Muscle of arm (tissue), 14 donors: ENCODE results near the gene POMT1. TPM values are rescaled to one million over a fixed set of nuclear protein-coding genes. Genes with fewer than 3 reads are reported as not detected.
"Not testable (repeated sequence)": the region's sequence is repeated elsewhere in the genome, so short reads cannot be mapped to it uniquely, and the experiment has no call there.

ENCODE experiments used
- DNase-seq: peaks from one replicate; pipeline ENCODE4 v3.0.0-alpha.2; 2013
- long read RNA-seq, 11 donors: transcript quantifications; one replicate each; lab custom pipeline, GENCODE V29; 2026
- polyA plus RNA-seq, 12 donors: library from polyadenylated mRNA; unstranded; fragments of 120-200 nt; gene quantifications; one replicate each; pipeline ENCODE4 v1.2.1, GENCODE V29; 2013; ENCODE audit not compliant: insufficient read length in 12 of 12

The POMT1 gene, protein sequence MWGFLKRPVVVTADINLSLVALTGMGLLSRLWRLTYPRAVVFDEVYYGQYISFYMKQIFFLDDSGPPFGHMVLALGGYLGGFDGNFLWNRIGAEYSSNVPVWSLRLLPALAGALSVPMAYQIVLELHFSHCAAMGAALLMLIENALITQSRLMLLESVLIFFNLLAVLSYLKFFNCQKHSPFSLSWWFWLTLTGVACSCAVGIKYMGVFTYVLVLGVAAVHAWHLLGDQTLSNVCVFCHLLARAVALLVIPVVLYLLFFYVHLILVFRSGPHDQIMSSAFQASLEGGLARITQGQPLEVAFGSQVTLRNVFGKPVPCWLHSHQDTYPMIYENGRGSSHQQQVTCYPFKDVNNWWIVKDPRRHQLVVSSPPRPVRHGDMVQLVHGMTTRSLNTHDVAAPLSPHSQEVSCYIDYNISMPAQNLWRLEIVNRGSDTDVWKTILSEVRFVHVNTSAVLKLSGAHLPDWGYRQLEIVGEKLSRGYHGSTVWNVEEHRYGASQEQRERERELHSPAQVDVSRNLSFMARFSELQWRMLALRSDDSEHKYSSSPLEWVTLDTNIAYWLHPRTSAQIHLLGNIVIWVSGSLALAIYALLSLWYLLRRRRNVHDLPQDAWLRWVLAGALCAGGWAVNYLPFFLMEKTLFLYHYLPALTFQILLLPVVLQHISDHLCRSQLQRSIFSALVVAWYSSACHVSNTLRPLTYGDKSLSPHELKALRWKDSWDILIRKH
- 10 to 100 TPM in 11 of 12 donors, not detected in 1; 17.4 to 31.8 (median 23.3) TPM for polyA plus RNA-seq
- long read RNA-seq, donor 1, partial matches to known transcripts = 19 of 22 reads
- long read RNA-seq, donor 1, other reads (novel, unspliced or antisense) = 0 of 22 reads
- long read RNA-seq, donor 2, partial matches to known transcripts = 0 of 1 reads
- long read RNA-seq, donor 2, other reads (novel, unspliced or antisense) = 0 of 1 reads
- long read RNA-seq, donor 3, partial matches to known transcripts = 6 of 7 reads
- long read RNA-seq, donor 3, other reads (novel, unspliced or antisense) = 0 of 7 reads
- long read RNA-seq, donor 4, partial matches to known transcripts = 0 of 1 reads
- long read RNA-seq, donor 4, other reads (novel, unspliced or antisense) = 0 of 1 reads
- long read RNA-seq, donor 5 = 0 reads
- long read RNA-seq, donor 6, partial matches to known transcripts = 0 of 7 reads
- long read RNA-seq, donor 6, other reads (novel, unspliced or antisense) = 5 of 7 reads
- long read RNA-seq, donor 7, partial matches to known transcripts = 0 of 1 reads
- long read RNA-seq, donor 7, other reads (novel, unspliced or antisense) = 0 of 1 reads
- long read RNA-seq, donor 8, partial matches to known transcripts = 0 of 5 reads
- long read RNA-seq, donor 8, other reads (novel, unspliced or antisense) = 0 of 5 reads
- long read RNA-seq, donor 9, partial matches to known transcripts = 15 of 16 reads
- long read RNA-seq, donor 9, other reads (novel, unspliced or antisense) = 0 of 16 reads
- long read RNA-seq, donor 10, partial matches to known transcripts = 8 of 8 reads
- long read RNA-seq, donor 10, other reads (novel, unspliced or antisense) = 0 of 8 reads
- long read RNA-seq, donor 11, partial matches to known transcripts = 0 of 4 reads
- long read RNA-seq, donor 11, other reads (novel, unspliced or antisense) = 0 of 4 reads

DNA sequence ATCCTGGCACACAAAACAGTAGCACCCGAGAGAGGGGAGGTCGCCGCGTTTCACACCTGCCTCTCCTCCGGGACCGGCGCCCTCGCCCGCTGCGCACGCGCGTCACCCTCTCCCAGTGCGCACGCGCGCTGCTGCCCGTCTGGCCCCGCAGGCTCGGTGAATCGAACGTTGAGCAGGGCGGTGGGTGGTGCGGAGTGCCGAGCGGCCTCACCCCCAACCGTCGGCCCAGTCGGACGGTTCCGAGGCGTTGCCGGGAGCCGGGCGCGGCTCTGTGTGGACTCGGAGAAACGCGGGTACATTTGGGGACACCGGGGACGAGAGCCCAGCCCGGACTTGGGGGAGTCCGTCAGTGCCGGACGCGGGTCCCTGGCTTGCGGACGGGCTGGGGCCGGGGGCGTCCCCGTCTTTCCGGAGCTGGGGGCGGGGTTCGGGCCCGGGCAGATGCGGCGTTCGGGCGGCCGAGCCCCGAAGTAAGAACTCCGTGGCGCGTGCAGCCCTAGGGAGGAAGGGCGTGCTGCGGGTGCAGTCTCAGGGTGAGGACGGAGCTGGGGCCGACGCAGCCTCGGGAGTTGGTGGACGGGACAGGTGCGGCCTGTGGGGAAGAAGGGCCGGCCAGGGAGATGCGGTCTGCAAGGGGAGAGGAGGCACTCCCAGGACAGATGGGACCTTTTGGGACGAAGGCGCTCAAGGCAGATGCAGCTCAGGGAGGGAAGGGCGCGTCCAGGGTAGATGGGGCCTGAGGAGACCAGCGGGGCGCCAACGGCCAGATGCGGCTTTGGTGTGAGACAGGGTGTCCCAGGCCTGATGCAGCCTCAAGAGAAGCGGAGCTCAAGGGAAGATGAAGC lies at the start of gene POMT1:
POMT1 (plus strand) TSS at position 138 of the 845 bp plus-strand sequence. CDS start 1,301 bp downstream, outside the sequence.
- DNase-seq = peak; percentile 87

DNA sequence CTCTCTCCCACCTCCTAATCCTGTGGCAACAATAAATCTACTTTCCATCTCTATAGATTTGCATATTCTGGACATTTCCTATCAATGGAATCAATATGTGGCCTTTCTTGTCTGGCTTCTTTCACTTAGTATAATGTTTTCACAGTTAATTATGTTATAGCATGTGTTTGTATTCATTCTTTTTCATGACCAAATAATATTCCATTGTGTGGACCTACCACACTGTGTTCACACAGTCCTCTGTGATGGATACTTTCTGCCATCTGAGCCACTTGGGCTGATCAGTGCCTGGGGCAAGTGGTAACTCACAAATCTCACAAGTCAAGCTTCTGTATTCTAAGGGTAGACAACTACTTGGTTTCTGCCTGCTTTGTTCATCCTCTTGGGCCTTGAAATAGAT lies 48.7 kb upstream of the POMT1 start:
- DNase-seq = no peak

DNA sequence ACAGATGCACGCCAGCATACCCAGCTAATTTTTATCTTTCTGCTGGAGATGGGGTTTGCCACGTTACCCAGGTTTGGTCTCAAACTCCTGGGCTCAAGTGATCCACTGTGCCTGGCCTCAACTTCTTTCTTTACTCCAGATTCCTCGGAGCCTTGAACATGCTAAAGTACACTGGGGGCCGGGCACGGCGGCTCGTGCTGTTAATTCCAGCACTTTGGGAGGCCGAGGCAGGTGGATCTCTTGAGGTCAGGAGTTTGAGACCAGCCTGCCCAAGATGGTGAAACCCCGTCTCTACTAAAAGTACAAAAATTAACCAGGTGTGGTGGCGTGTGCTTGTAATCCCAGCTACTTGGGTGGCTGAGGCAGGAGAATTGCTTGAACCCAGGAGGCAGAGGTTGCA lies 47.1 kb upstream of the POMT1 start:
- not testable (repeated sequence) for DNase-seq

DNA sequence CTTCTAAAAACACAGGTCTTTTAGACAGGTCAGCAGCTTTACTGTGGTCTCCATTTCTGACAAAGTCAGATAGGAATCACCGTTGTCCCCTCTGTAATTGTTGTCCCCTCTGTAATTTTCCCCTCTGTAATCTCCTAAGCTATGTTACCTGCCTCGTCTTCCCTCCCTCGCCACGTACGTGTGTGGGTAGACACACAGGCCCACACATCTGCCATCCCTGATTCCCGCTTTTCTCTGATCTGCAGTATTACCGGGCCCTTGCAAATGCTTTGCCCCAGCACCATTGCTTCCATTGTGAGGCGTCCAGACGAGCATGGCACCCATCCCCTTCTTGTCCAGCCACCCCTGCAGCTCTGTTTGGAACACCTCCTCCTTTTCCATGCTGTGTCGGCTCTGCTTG lies 45.0 kb upstream of the POMT1 start:
- no peak for DNase-seq

DNA sequence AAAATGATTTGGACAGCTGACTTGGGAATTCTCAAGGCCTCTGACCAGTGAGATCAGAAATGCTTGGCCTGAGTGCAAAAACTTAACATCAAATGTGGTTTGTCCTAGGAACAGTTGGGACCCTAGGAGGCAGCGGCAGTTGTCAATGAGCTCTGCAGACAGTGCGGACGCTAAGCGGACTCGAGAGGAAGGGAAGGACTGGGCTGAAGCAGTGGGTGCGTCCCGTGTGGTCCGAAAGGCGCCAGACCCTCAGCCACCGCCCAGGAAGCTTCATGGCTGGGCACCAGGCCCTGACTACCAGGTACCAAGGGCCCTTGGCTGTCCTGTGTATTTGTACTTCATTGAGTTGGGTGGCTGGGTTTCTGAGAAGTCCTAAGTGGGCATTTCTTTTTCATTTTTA lies 43.7 kb upstream of the POMT1 start:
- no peak for DNase-seq

DNA sequence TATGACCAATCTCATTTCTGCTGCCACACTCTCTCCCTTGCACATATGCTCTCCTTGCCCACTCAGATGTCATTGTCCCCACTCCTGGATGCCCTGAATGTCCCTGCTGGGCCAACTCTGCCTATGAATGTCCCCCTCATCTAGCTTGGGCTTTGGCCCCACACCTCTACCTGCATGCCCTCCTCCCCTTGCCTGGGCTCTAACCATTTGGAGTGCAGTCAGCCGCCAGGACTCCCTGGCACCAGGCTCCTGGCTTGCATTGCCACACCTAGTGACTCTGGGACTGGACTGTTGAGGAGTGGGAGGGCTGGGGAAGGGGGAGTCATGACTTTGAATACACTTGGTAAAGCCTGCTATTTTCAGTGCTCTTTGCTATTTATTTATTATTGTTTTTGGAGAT lies 41.6 kb upstream of the POMT1 start:
- no peak for DNase-seq

DNA sequence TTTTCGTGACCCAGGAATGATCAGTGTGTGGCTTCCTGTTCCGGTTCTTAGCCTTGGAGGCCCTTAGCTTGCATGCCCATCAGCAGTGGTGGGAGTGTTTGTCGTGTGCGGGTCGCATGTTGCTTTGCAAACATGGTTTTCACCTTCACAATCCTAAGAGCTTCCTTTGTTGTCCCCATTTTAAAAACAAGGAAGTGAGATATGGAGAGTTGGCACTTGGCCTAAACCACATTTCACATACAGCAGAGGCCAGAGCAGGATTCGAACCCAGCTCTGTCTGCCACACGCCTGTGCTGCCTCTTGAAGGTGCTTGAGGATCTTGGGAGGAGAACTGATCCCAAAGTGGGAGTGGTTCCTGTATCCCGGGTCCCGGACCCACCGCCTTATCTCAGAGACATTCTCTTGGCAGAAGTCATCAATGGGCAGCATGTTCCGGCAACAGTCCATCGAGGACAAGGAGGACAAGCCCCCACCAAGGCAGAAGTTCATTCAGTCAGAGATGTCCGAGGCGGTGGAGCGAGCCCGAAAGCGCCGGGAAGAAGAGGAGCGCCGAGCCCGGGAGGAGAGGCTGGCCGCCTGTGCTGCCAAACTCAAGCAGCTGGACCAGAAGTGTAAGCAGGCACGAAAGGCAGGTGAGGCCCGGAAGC lies 38.2 kb upstream of the POMT1 start:
- no peak for DNase-seq

DNA sequence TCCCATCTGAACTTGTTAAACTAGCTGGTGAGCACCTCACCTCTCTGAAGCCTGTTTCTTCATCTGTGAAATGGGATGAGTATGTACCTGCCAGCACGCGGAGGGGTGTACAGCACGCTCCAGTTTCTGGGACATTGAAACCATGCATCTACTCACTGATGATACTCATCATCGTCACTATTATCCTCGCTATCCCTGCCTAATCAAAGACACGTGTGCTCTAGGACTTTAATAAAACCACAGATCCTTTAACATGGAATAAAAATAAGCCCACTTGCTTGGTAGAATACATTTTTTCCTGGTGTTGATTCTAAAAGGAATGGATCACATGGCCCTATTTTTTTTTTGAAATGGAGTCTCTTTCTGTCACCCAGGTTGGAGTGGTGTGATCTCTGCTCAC lies 37.3 kb upstream of the POMT1 start:
- DNase-seq = no peak

DNA sequence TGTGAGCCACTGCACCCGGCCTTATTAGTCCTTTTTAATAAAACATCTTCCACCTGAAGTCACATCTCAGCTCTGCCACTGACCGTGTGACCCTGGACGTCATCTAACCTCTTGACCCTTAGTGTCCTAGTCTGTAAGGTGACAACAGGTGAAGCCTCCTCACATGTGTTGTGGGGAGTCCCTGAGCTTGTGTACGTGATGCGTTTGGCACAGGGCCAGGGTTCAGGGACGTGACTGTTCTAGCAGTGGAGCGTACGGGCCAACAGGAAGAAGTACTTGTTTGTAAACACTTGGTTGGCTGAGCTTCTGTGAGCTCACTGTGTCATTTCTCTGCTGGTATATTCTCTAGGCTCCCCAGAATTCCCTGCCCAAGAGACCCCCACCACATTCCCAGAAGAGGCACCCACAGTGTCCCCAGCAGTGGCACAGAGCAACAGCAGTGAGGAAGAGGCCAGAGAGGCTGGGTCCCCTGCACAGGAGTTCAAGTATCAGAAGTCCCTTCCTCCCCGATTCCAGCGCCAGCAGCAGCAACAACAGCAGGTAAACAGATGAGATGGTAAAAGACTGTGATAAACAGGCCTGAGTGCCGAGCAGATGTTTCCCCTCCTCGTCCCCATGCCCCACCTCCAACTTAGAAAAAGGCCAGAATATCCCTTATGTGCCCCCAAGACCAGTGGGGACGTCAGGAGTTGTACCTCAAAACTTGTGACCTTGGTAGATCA lies 35.3 kb upstream of the POMT1 start:
- no peak for DNase-seq

DNA sequence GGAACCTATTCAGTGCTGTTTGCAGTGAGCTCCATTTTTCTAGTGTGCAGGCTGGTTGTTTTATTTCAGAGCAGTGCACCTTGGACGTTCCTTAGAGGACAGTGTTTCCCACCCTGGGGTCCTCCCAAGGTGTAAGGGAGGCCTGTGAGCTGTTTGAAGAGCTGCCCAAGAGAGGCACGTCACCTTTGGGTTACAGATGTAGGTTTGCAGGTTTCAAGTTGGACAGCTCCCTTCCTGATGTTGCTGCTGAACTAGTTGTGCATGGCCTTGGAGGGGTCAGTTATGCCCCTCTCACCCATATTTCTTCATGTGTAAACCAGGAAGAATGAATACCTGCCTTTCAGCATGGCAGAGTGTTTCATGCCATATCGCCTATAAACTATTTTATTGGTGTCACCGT lies 34.7 kb upstream of the POMT1 start:
- no peak for DNase-seq

DNA sequence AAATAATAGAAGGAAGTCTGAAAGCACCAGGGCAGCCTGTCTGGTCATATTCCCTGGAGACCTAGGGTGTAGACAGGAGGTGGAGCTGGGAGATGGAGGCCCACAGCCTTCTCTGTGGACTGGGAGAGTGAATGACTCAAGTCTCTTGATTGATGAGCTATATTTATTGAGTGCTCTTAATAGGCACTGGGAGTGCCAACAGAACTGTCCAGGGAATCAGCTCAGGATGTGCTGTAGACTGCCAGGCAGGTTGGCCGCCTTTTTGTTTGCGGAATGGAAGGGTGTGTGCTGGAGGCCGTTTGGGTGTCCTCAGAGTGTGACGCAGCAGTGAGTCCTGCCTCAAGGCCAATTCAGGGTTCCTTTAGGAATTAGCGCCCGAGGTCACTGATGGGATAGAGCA lies 33.4 kb upstream of the POMT1 start:
- DNase-seq = no peak

DNA sequence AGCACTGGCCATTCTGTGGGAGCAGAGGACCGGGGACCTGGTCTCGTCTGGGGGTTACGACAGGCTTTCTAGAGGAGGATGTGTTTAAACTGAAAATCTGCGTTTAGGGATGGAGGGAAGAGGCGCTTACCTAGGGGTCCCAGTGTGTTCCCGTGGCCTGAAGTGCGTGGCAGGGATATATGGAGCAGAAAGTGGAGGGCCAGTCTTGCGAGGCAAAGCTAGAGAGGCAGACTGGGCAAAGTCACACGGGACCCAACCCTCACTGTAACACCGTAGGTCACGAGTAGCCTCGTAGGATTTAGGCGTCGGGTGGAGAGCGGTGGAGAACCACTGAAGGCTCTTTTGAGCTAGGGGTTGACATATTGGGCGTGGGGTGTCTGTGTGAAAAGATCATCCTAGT lies 32.8 kb upstream of the POMT1 start:
- DNase-seq = no peak

DNA sequence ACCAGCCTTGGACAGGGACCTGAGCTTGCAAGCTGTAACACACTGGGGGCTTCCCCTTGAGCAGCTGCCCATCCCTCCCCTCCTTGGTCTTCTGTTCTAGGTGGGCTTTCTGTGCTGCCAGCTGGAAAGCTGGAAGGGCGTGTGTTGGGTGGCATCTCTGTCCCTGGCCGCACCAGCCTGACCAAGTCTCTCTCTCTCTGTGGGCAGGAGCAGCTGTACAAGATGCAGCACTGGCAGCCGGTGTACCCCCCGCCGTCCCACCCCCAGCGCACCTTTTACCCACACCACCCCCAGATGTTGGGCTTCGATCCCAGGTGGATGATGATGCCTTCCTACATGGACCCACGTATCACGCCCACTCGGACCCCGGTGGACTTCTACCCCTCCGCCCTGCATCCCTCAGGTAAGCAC lies 32.1 kb upstream of the POMT1 start:
- DNase-seq = no peak

DNA sequence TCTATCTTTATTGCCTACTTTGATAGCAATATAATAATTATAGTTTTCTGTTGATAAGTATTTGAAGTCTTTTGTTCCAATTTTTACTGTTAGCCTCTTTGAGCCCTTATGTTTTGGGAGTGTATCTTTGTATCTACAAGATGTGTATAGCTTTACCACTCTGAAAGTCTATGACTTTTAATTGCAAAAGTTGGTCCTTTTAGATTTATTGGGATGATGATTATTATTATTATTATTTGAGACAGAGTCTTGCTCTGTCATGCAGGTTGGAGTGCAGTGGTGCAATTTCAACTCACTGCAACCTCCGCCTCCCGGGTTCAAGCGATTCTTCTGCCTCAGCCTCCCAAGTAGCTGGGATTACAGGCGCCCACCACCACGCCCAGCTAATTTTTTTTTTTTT lies 30.6 kb upstream of the POMT1 start:
- not testable (repeated sequence) for DNase-seq

DNA sequence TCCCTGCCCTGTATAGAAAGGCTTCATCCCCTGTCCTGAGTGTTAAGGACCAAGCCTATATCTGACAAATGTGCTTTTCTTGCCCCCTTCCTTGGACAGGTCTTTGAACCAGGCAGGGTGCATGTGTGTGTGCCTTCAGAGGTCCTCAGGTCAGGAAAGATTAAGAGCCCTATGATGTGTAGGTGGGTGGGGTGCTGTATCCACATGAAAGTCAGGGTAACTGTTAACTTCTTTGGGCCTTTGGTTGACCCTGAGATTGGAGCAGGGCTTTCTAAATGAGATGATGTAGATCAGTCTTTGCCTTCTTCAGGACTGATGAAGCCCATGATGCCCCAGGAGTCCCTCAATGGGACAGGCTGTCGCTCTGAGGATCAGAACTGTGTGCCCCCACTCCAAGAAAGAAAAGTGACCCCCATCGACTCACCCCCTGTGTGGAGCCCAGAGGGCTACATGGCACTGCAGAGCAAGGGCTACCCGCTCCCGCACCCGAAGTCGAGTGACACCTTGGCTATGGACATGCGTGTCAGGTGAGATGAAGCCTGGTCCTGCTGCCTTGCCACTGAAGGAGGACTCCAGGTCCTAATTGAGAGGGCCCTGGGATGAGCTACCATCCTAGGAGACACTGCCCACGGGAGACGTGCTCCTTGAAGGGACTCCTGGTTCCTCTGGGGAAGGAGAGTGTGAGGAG lies 29.4 kb upstream of the POMT1 start:
- DNase-seq = no peak

DNA sequence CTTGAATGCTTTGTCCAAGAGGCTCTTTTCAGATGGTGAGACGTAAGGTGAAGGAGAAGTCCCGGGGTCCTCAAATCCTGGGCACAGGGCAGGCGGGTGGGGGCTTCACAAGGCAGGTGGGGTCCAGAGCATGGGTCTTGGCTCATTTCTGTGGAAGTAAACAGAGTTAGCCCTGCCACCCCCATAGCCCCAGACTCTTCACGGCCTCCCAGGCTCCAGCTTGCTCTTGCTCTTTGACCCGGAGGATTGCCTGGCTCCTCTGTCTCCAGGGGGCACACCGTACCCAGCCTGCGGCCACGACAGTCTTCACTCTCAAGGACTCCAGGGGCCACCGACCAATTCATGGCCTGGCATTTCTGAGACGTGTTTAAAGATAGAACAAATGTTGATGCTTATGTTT lies 28.8 kb upstream of the POMT1 start:
- DNase-seq = no peak

DNA sequence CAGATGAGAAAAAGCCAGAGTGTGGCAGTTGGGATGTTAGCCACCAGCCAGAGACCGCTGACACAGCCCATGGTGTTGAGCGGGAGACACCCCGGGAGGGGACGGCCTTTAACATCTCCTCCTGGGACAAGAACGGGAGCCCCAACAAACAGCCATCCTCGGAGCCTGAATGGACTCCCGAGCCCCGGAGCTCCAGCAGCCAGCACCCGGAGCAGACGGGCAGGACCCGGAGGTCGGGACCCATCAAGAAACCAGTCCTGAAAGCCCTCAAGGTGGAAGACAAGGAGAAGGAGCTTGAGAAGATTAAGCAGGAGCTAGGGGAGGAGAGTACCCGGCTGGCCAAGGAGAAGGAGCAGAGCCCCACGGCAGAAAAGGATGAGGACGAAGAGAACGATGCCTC lies 28.0 kb upstream of the POMT1 start:
- DNase-seq = no peak
